AG10803 (cell line): ENCODE measurements around the gene FGF7.

Experiments used
- DNase-seq: peaks from one replicate; pipeline ENCODE4 v3.0.0; 2010; ENCODE audit warnings: low read depth
- H3K4me3 ChIP-seq: 2 replicates; pipeline ENCODE4 v1.5.1; 2011; ENCODE audit warnings: mild to moderate bottlenecking, low read length, control low read depth
- TF ChIP-seq, protein P1 (sequence below): conservative IDR thresholded peaks from 2 replicates; pipeline ENCODE4 v1.5.1; 2011; ENCODE audit warnings: mild to moderate bottlenecking, low read length, control low read depth, inconsistent platforms

Gene FGF7

GRCh38 chr15:49528289-49528688 is 105.2 kb downstream of the FGF7 start:
- DNase-seq = no peak
- H3K4me3 ChIP-seq = no peak overlapping the region
- TF ChIP-seq, protein P1, sequence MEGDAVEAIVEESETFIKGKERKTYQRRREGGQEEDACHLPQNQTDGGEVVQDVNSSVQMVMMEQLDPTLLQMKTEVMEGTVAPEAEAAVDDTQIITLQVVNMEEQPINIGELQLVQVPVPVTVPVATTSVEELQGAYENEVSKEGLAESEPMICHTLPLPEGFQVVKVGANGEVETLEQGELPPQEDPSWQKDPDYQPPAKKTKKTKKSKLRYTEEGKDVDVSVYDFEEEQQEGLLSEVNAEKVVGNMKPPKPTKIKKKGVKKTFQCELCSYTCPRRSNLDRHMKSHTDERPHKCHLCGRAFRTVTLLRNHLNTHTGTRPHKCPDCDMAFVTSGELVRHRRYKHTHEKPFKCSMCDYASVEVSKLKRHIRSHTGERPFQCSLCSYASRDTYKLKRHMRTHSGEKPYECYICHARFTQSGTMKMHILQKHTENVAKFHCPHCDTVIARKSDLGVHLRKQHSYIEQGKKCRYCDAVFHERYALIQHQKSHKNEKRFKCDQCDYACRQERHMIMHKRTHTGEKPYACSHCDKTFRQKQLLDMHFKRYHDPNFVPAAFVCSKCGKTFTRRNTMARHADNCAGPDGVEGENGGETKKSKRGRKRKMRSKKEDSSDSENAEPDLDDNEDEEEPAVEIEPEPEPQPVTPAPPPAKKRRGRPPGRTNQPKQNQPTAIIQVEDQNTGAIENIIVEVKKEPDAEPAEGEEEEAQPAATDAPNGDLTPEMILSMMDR = no peak

GRCh38 chr15:49530092-49530491 is 107.0 kb downstream of the FGF7 start:
- no peak overlapping the region for H3K4me3 ChIP-seq
- peak; percentile 50 for DNase-seq
- TF ChIP-seq, protein P1 = no peak
